Choroid plexus epithelial cell (primary cell): Measurements from ENCODE around the gene NUMA1.

ENCODE experiments used
- DNase-seq: peaks from one replicate; pipeline ENCODE4 v3.0.0-alpha.2; 2010; ENCODE audit warnings: low read depth
- H3K4me3 ChIP-seq: 2 replicates; pipeline ENCODE4 v1.5.1; 2011; ENCODE audit warnings: low read depth, mild to moderate bottlenecking, control low read depth, low read length, moderate library complexity
- TF ChIP-seq, protein P1 (sequence below): conservative IDR thresholded peaks from 2 replicates; pipeline ENCODE4 v1.5.1; 2011; ENCODE audit warnings: low read depth, mild to moderate bottlenecking, control low read depth, inconsistent platforms, low read length, moderate library complexity

NUMA1 gene

GRCh38 chr11:72122607-72123006 is 42.3 kb upstream of the NUMA1 start:
- TF ChIP-seq, protein P1, sequence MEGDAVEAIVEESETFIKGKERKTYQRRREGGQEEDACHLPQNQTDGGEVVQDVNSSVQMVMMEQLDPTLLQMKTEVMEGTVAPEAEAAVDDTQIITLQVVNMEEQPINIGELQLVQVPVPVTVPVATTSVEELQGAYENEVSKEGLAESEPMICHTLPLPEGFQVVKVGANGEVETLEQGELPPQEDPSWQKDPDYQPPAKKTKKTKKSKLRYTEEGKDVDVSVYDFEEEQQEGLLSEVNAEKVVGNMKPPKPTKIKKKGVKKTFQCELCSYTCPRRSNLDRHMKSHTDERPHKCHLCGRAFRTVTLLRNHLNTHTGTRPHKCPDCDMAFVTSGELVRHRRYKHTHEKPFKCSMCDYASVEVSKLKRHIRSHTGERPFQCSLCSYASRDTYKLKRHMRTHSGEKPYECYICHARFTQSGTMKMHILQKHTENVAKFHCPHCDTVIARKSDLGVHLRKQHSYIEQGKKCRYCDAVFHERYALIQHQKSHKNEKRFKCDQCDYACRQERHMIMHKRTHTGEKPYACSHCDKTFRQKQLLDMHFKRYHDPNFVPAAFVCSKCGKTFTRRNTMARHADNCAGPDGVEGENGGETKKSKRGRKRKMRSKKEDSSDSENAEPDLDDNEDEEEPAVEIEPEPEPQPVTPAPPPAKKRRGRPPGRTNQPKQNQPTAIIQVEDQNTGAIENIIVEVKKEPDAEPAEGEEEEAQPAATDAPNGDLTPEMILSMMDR = no peak

DNA sequence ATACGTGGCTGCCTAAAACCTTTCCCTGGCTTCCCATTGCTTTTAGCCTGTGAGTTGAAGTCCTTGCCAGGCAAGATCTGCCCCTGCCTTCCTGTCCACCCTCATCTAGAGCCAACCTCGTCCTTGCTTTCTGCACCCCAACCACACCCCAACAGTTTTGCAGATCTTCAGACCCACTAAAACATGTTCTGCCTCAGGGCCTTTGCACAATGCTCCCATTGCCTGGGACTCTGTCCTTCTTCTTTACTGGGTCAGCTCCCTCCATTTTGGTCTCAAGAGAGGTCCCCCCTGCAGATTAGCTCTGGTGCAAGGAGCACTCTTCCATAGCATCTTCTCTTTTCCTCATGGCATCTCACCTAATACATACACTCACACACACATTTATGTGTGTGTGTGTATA is 40.6 kb upstream of the NUMA1 start:
- TF ChIP-seq, protein P1 = no peak
- DNase-seq = no peak
- H3K4me3 ChIP-seq = no peak overlapping the region

More at GRCh38 chr11:72122607-72123006, 42.3 kb upstream of the NUMA1 start:
- no peak for DNase-seq
- no peak overlapping the region for H3K4me3 ChIP-seq

DNA sequence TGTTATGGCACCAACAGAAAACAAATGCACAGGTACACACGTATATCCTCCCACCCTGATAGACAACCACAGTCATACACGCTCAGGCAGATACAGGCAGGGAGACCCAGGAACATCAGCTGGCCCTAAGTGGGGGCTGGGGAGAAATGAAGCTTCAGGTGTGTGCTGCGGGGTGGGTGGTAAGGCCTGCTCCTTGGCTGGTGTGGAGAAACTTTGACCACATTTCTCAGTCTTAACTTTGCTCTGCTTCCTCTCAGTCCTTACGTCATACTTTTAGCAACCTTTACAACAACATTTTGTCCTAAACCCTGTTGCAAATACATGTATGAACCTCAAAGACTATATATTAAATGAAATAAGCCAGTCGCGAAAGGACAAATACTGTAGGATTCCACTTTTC is 38.9 kb upstream of the NUMA1 start:
- TF ChIP-seq, protein P1 = no peak
- no peak overlapping the region for H3K4me3 ChIP-seq
- DNase-seq = no peak

DNA sequence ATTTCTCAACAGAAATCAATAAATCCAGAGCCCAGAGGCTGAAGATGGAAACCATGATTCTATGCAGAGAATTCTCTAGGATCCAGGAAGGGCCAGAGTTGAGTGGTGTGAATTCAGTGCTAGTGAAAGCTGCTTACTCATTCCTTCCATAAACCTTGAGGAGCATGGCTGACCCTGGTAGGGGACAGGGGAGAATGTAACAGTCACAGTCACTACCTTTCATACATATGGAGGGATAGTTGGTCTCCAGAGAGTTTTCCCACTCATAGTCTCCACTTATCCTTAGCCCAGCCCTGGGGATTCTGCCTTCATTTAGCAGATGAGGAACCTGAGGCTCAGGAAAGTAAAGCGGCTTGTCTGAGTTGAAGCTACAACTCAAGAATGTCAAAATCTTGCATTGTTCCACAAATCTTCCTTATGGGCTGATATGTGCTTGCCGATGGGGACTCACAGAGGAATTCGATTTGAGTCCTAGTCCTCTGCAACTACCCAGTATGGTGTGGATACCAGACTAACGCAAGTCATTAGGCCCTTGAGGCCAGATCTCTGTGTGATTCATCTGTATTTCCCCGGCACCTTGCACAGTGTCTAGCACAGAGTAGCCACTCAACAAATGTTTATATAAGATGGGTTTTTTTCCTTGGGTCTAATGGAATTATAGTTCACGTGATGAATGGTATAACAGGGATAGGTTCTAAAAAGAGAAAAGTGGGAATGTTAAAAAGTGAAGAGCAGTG is 35.8 kb upstream of the NUMA1 start:
- no peak for DNase-seq
- TF ChIP-seq, protein P1 = no peak

DNA sequence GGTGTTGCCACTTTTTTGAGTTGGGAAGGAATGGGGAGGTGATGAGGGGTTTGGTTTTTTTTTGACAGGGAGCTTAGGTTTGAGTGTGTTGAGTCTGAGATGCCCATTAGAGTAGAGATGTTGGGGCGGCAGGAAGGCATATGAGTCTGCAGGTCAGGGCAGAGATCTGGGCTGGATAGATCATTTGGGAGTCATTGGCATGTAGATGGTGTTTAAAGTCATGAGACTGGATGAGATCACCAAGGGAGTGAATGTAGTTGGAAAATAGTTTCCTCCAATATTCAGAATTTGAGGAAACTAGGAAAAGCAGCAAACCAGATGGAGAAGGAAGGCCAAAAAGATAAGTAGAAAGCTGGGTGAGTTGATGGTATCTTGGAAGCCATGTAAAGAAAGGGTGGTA is 34.2 kb upstream of the NUMA1 start:
- no peak overlapping the region for H3K4me3 ChIP-seq
- no peak for DNase-seq
- TF ChIP-seq, protein P1 = no peak

More for the DNA sequence above, 35.8 kb upstream of the NUMA1 start:
- H3K4me3 ChIP-seq = no peak overlapping the region

DNA sequence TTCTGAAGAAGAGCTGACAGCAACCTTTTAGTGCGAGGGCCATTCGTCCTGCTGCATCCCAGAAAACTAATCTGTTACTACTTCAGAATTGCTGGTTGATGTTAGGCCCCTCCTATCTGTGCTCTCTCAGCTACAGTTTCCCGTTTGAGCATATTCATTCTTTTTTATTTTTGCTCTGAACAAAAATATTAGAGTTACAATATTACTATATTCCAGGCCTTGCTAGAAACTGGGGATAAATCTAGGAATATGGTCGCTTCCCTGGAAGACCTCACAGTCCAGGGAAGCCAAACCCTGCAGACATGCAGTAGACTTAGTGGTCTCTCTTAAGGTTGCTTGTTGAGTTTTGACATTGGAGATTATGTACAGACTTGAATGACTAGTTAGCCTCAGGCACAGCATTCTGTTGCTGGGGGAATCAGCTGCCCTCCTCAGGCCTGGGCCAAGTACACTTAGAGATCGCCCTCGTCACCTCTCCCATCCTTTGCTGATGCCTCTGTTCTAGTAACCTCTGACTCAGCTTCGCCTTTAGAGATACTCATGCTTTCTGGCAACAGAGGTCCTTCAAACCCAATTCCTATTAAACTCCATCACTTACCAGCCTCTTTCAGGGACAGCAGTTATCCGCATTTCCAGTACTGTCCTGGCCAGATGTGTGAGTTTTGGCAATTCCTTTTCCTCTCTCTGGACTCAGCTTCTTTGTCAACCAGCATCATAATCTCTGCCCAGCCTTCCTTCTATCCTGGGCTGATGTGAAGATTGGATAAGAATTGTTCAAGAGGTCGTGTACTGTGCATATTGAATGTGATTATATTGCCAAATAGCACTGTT is 32.9 kb upstream of the NUMA1 start:
- TF ChIP-seq, protein P1 = no peak
- DNase-seq = no peak

More for the DNA sequence above, 32.9 kb upstream of the NUMA1 start:
- peak overlapping the region; percentile 87 for H3K4me3 ChIP-seq
